ENCODE data around the gene TBC1D10A. TPM values are rescaled to one million over a fixed set of nuclear protein-coding genes. Genes with fewer than 3 reads are reported as not detected.

Gene TBC1D10A
- total and polyA plus RNA-seq, 5 experiments from 2014 or later = 56.7 to 83.4 (median 66.7) TPM

GRCh38 chr22:30268331-30268730, 58.4 kb downstream of the TBC1D10A start:
- H3K36me3 Mint-ChIP-seq = peaks cover 0 to 10% (median 0%) of the 10 kb centered on the region in 3 donors
- no peaks in the 10 kb centered on the region for H3K9me3 Mint-ChIP-seq
- DNase-seq = no peak
- H3K4me1 Mint-ChIP-seq = peaks cover 23 to 60% (median 53%) of the 10 kb centered on the region in 4 donors
- no peaks in the 10 kb centered on the region for H3K27me3 Mint-ChIP-seq
- no peak for ATAC-seq
- POLR2A ChIA-PET = interaction anchor here (0.7 to 6.7 kb wide), 2 partner anchors 21 to 27 kb away, joined by 3 to 51 read pairs; partner anchors contain the start of gene CASTOR1
- H3K4me3 Mint-ChIP-seq = peak overlapping the region; percentile 19 to 96 (median 88)
- H3K27ac Mint-ChIP-seq = peak overlapping the region; percentile 94 to 100 (median 99)

GRCh38 chr22:30267382-30268302, 59.1 kb downstream of the TBC1D10A start:
- DNase-seq = peak in 7 of 10 donors; percentile 43 to 63 (median 54)
- H3K4me1 Mint-ChIP-seq = peaks cover 25 to 59% (median 55%) of the 10 kb centered on the region in 4 donors
- H3K27ac Mint-ChIP-seq = peak overlapping the region; percentile 94 to 100 (median 99)
- H3K4me3 Mint-ChIP-seq = peak overlapping the region; percentile 90 to 99 (median 94)
- POLR2A ChIA-PET = interaction anchor here (1.0 to 6.7 kb wide), 3 partner anchors 8 to 59 kb away, joined by 3 to 51 read pairs (median 4); partner anchors contain the start of genes CASTOR1 and TBC1D10A
- no peaks in the 10 kb centered on the region for H3K9me3 Mint-ChIP-seq
- H3K27me3 Mint-ChIP-seq = no peaks in the 10 kb centered on the region
- H3K36me3 Mint-ChIP-seq = peaks cover 0 to 10% (median 0%) of the 10 kb centered on the region in 3 donors
- ATAC-seq = no peak

- H3K4me3 Mint-ChIP-seq = peak within 1 kb of the TSS; percentile 90 to 99 (median 94)
- DNase-seq (peak; percentile 50 to 77 (median 68)), ATAC-seq (peak; percentile 34 to 43)
- H3K4me1 Mint-ChIP-seq = peaks cover 29 to 63% (median 58%) of the 10 kb centered on the region in 4 donors
- H3K27me3 Mint-ChIP-seq = no peaks in the 10 kb centered on the region
- no peaks in the 10 kb centered on the region for H3K9me3 Mint-ChIP-seq
- H3K27ac Mint-ChIP-seq = peak within 1 kb of the TSS; percentile 94 to 100 (median 99)
- POLR2A ChIA-PET = interaction anchor here (1.0 to 6.7 kb wide), 5 partner anchors 9 to 90 kb away, joined by 3 to 51 read pairs (median 4); partner anchors contain the start of genes CASTOR1, CCDC157, SF3A1 and TBC1D10A
- H3K36me3 Mint-ChIP-seq = peaks cover 0 to 10% (median 0%) of the 10 kb centered on the region in 3 donors
These were observed 60.0 kb downstream of the TBC1D10A start, which contains the start of gene OSM for GRCh38 chr22:30266445-30267381. TSS of gene OSM (minus strand) at chr22:30266851. CDS start at chr22:30266799, 52 bp downstream.

GRCh38 chr22:30265823-30266444, 60.8 kb downstream of the TBC1D10A start:
- ATAC-seq = peak; percentile 80
- H3K4me1 Mint-ChIP-seq = peaks cover 33 to 58% (median 57%) of the 10 kb centered on the region in 4 donors
- no peaks in the 10 kb centered on the region for H3K9me3 Mint-ChIP-seq
- H3K27me3 Mint-ChIP-seq = no peaks in the 10 kb centered on the region
- POLR2A ChIA-PET = interaction anchor here (0.8 to 6.7 kb wide), 5 partner anchors 17 to 91 kb away, joined by 3 to 51 read pairs (median 4); partner anchors contain the start of genes CASTOR1, CCDC157 and SF3A1
- H3K36me3 Mint-ChIP-seq = peaks cover 0 to 10% (median 0%) of the 10 kb centered on the region in 3 donors
- peak overlapping the region; percentile 90 to 99 (median 94) for H3K4me3 Mint-ChIP-seq
- peak overlapping the region; percentile 94 to 100 (median 99) for H3K27ac Mint-ChIP-seq
- DNase-seq = peak; percentile 71 to 92 (median 87)

- no peaks in the 10 kb centered on the region for H3K9me3 Mint-ChIP-seq
- H3K27me3 Mint-ChIP-seq = no peaks in the 10 kb centered on the region
- DNase-seq (peak in 1 of 10 donors; percentile 31), ATAC-seq (no peak)
- peaks cover 0 to 5% (median 0%) of the 10 kb centered on the region in 3 donors for H3K36me3 Mint-ChIP-seq
- H3K4me1 Mint-ChIP-seq = peaks cover 30 to 58% (median 55%) of the 10 kb centered on the region in 4 donors
- H3K4me3 Mint-ChIP-seq = peak overlapping the region; percentile 43 to 99 (median 94)
- POLR2A ChIA-PET = interaction anchor here (0.5 to 6.7 kb wide), 8 partner anchors 15 to 671 kb away, joined by 3 to 51 read pairs (median 4); partner anchors contain the start of genes CASTOR1, CCDC157, RNF215 and SF3A1
- H3K27ac Mint-ChIP-seq = peak overlapping the region; percentile 94 to 100 (median 99)
These were observed 61.5 kb downstream of the TBC1D10A start for GRCh38 chr22:30265131-30265720.

- H3K4me1 Mint-ChIP-seq = peaks cover 30 to 56% (median 49%) of the 10 kb centered on the region in 4 donors
- peak overlapping the region in 2 of 10 donors; percentile 75 to 94 for H3K27ac Mint-ChIP-seq
- no peaks in the 10 kb centered on the region for H3K27me3 Mint-ChIP-seq
- POLR2A ChIA-PET = interaction anchor here (1.1 to 6.7 kb wide), 6 partner anchors 16 to 124 kb away, joined by 3 to 51 read pairs (median 8); partner anchors contain the start of genes CASTOR1, CCDC157, RNF215 and SF3A1
- DNase-seq (no peak), ATAC-seq (no peak)
- no peak overlapping the region for H3K4me3 Mint-ChIP-seq
- H3K36me3 Mint-ChIP-seq = peaks cover 0 to 2% (median 0%) of the 10 kb centered on the region in 3 donors
- no peaks in the 10 kb centered on the region for H3K9me3 Mint-ChIP-seq
These were observed 62.9 kb downstream of the TBC1D10A start for GRCh38 chr22:30263883-30264282.

GRCh38 chr22:30262917-30263741, 63.6 kb downstream of the TBC1D10A start:
- POLR2A ChIA-PET = interaction anchor here (0.8 to 6.7 kb wide), 6 partner anchors 8 to 161 kb away, joined by 3 to 51 read pairs (median 8); partner anchors contain the start of genes CASTOR1 and RNF215
- Mint-ChIP-seq H3K4me3 (peak overlapping the region in 9 of 10 donors; percentile 42 to 74 (median 57)), H3K4me1 (peaks cover 26 to 51% (median 42%) of the 10 kb centered on the region in 4 donors), H3K27ac (peak overlapping the region in 8 of 10 donors; percentile 43 to 92 (median 76)), H3K9me3 (no peaks in the 10 kb centered on the region), H3K36me3 (no peaks in the 10 kb centered on the region), H3K27me3 (no peaks in the 10 kb centered on the region)
- ATAC-seq (peak in 1 of 2 donors; percentile 12), DNase-seq (peak; percentile 66 to 87 (median 76))

- H3K27ac Mint-ChIP-seq = peak overlapping the region in 1 of 10 donors; percentile 88
- POLR2A ChIA-PET = no interaction called here
These were observed 64.6 kb downstream of the TBC1D10A start for GRCh38 chr22:30262112-30262511.

GRCh38 chr22:30261134-30261533, 65.6 kb downstream of the TBC1D10A start:
- Mint-ChIP-seq H3K9me3 (no peaks in the 10 kb centered on the region), H3K36me3 (no peaks in the 10 kb centered on the region), H3K27me3 (no peaks in the 10 kb centered on the region), H3K4me1 (peaks cover 19 to 37% (median 31%) of the 10 kb centered on the region in 4 donors), H3K27ac (no peak overlapping the region), H3K4me3 (no peak overlapping the region)
- no peak for DNase-seq
- POLR2A ChIA-PET = no interaction called here
- ATAC-seq = no peak

More at GRCh38 chr22:30262112-30262511, 64.6 kb downstream of the TBC1D10A start:
- no peaks in the 10 kb centered on the region for H3K36me3 Mint-ChIP-seq
- no peak for DNase-seq
- peaks cover 23 to 44% (median 34%) of the 10 kb centered on the region in 4 donors for H3K4me1 Mint-ChIP-seq
- ATAC-seq = no peak
- H3K4me3 Mint-ChIP-seq = no peak overlapping the region
- H3K27me3 Mint-ChIP-seq = no peaks in the 10 kb centered on the region
- H3K9me3 Mint-ChIP-seq = no peaks in the 10 kb centered on the region

- Mint-ChIP-seq H3K9me3 (no peaks in the 10 kb centered on the region), H3K4me3 (no peak overlapping the region), H3K36me3 (no peaks in the 10 kb centered on the region), H3K27ac (no peak overlapping the region), H3K4me1 (peaks cover 19 to 36% (median 28%) of the 10 kb centered on the region in 4 donors), H3K27me3 (no peaks in the 10 kb centered on the region)
- no peak for ATAC-seq
- no peak for DNase-seq
- POLR2A ChIA-PET = no interaction called here
These were observed 66.1 kb downstream of the TBC1D10A start for GRCh38 chr22:30260682-30261081.
